Epithelial cell of alveolus of lung (primary cell): Measurements from ENCODE around the gene TRPC5OS. TPM values are rescaled to one million over a fixed set of nuclear protein-coding genes. Genes with fewer than 3 reads are reported as not detected.

Source experiments
- total RNA-seq: library from RNA; depleted of rRNA; stranded (reverse); fragments of >200 nt; gene quantifications from 2 replicates; pipeline ENCODE4 v1.2.1, GENCODE V29; 2015

The TRPC5OS gene
- total RNA-seq: not detected in 2 replicates

GRCh38 chrX:111875881-111876280 lies at the start of gene TRPC5OS:
Gene TRPC5OS (plus strand): TSS chrX:111876181. CDS start chrX:111901850, 25,669 bp downstream.

Other genes starting within 250 kb of the TRPC5OS start
- 10.3 and 38.2 TPM in 2 replicates for gene ALG13, start 195.0 kb upstream of the TRPC5OS start, total RNA-seq
- not detected in 2 replicates for gene TRPC5, start 206.6 kb downstream of the TRPC5OS start, total RNA-seq
- gene RTL4, start 206.8 kb downstream of the TRPC5OS start, total RNA-seq: not detected in 2 replicates